ENCODE results near the gene PPP1R3G.

DNA sequence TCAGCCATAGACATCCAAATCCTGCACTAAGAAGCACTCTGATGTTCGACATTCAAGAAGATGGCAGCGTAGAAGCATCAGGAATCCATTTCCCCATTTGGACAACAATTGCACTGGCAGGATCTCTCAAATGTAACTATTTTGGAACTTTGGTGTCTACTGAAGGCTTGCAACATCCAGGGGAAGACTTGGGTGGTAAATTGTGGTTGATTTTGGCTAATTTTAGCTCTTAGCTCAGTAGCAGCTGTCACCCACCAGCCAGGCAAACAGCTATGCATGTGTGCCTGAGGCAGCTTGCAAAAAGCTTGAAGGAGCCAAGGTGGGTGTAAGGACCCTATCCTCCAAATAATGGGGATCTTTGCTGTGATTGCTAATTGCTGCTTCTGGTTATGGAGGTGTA lies 35.1 kb upstream of the PPP1R3G start:
- TF ChIP-seq, protein P1, sequence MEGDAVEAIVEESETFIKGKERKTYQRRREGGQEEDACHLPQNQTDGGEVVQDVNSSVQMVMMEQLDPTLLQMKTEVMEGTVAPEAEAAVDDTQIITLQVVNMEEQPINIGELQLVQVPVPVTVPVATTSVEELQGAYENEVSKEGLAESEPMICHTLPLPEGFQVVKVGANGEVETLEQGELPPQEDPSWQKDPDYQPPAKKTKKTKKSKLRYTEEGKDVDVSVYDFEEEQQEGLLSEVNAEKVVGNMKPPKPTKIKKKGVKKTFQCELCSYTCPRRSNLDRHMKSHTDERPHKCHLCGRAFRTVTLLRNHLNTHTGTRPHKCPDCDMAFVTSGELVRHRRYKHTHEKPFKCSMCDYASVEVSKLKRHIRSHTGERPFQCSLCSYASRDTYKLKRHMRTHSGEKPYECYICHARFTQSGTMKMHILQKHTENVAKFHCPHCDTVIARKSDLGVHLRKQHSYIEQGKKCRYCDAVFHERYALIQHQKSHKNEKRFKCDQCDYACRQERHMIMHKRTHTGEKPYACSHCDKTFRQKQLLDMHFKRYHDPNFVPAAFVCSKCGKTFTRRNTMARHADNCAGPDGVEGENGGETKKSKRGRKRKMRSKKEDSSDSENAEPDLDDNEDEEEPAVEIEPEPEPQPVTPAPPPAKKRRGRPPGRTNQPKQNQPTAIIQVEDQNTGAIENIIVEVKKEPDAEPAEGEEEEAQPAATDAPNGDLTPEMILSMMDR (conservative IDR thresholded peaks at IDR 0.05; ENCODE audit: low read depth, low read length), result no peak
- TF ChIP-seq MAZ (IDR thresholded peaks at IDR 0.05; ENCODE audit: borderline replicate concordance, low read depth, low read length), result no peak
- TF ChIP-seq MAFK (IDR thresholded peaks at IDR 0.05; ENCODE audit: low read depth, low read length), result no peak
- no peak for TF ChIP-seq POLR2A (IDR thresholded peaks at IDR 0.05; ENCODE audit: low read depth, low read length)
- no peak for TF ChIP-seq SMC3 (IDR thresholded peaks at IDR 0.05; ENCODE audit: low read depth, low read length)
- no peak for TF ChIP-seq CHD1 (IDR thresholded peaks at IDR 0.05; ENCODE audit: low read depth, low read length)
- TF ChIP-seq RAD21 (IDR thresholded peaks at IDR 0.05; ENCODE audit: low read length), result no peak
- TF ChIP-seq RCOR1 (IDR thresholded peaks at IDR 0.05; ENCODE audit: insufficient replicate concordance, low read length), result no peak
- no peak for TF ChIP-seq FOS (IDR thresholded peaks at IDR 0.05; ENCODE audit: low read depth, low read length)
- no peak for TF ChIP-seq MXI1 (IDR thresholded peaks at IDR 0.05; ENCODE audit: borderline replicate concordance, low read depth, low read length)
- TF ChIP-seq CEBPB (IDR thresholded peaks at IDR 0.05; ENCODE audit: low read depth, low read length), result no peak
- no peak for TF ChIP-seq NFE2L2 (IDR thresholded peaks at IDR 0.05; ENCODE audit: low read depth, low read length)

Data from IMR-90 (cell line).